ENCODE results near the gene SSU72.

- TF ChIP-seq, protein P1, sequence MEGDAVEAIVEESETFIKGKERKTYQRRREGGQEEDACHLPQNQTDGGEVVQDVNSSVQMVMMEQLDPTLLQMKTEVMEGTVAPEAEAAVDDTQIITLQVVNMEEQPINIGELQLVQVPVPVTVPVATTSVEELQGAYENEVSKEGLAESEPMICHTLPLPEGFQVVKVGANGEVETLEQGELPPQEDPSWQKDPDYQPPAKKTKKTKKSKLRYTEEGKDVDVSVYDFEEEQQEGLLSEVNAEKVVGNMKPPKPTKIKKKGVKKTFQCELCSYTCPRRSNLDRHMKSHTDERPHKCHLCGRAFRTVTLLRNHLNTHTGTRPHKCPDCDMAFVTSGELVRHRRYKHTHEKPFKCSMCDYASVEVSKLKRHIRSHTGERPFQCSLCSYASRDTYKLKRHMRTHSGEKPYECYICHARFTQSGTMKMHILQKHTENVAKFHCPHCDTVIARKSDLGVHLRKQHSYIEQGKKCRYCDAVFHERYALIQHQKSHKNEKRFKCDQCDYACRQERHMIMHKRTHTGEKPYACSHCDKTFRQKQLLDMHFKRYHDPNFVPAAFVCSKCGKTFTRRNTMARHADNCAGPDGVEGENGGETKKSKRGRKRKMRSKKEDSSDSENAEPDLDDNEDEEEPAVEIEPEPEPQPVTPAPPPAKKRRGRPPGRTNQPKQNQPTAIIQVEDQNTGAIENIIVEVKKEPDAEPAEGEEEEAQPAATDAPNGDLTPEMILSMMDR (IDR thresholded peaks at IDR 0.05): no peak
- TF ChIP-seq POLR2A (IDR thresholded peaks at IDR 0.05): no peak
These were observed 43.3 kb upstream of the SSU72 start for GRCh38 chr1:1617925-1618324.
